Stimulated activated CD4-positive, alpha-beta T cell treated with anti-CD3 and anti-CD28 coated beads, Interleukin-4, amount 100 ng/mL, for 1 hour (primary cell): Measurements from ENCODE around the gene KNG1.
"Not testable (repeated sequence)": the region's sequence is repeated elsewhere in the genome, so short reads cannot be mapped to it uniquely, and the experiment has no call there.

Experiments
- DNase-seq: peaks from one replicate; pipeline ENCODE4 v3.0.0-alpha.2; 2020

Gene KNG1

GRCh38 chr3:186710694-186711093 is 6.5 kb upstream of the KNG1 start:
- DNase-seq, result not testable (repeated sequence)

GRCh38 chr3:186713499-186713898 is 3.7 kb upstream of the KNG1 start:
- no peak for DNase-seq

DNA sequence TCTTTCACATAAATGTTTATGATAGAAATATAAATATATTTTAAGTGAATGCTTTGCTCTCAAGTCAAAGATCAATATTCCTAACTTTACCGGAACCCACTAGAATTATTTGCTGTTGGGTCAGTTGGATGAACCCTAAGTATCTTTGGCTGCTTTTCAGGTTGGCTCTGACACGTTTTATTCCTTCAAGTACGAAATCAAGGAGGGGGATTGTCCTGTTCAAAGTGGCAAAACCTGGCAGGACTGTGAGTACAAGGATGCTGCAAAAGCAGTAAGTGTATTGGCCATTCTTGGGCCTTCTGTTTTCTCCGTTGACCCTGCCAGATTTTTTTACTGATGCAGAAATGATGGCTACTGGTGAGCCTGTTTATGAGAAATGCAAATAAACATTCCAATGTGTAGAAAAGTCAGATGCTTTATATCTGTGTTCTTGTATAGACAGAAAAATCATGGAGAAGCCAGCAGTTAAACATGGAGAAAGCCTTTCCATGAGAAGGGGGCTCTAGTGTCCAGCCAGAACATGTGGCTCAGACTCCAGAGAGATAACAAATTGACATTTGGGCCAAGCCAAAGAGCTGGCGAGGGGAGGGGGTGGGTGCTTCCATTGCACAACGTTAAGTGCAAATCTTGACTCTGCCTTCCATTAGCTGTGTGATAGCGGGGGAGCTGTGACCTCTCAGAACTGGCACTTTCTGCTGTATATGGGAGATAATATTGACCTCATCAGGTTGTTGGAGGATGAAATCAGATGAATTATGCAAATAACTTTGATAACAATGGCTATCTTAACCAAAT is 3.0 kb downstream of the KNG1 start:
- DNase-seq, result no peak

DNA sequence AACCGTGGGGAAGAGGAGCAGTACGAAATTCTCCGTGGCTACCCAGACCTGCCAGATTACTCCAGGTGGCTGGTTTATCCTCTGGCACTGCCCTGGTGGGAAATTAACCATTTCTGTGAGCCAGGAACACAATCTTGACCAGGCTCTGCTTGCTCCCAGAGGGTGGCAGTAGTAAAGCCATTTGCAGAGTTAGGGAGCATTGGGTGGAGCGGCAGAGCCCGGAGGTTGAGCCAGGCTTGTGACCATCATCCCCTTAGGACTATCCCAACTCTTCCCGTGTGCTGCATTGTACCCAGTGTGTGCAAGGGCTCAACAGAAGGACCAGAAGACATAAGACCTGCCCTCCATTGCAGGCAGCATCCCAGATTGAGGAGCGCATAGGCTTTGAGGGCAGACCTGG is 5.3 kb downstream of the KNG1 start:
- no peak for DNase-seq

- DNase-seq, result no peak
These were observed 7.8 kb downstream of the KNG1 start for GRCh38 chr3:186724911-186725310.

GRCh38 chr3:186732169-186732766 is 15.1 kb downstream of the KNG1 start:
- peak; percentile 6 for DNase-seq

GRCh38 chr3:186742618-186743380 is 25.6 kb downstream of the KNG1 start:
- no peak for DNase-seq

- no peak for DNase-seq
These were observed 26.5 kb downstream of the KNG1 start for GRCh38 chr3:186743666-186744065.

DNA sequence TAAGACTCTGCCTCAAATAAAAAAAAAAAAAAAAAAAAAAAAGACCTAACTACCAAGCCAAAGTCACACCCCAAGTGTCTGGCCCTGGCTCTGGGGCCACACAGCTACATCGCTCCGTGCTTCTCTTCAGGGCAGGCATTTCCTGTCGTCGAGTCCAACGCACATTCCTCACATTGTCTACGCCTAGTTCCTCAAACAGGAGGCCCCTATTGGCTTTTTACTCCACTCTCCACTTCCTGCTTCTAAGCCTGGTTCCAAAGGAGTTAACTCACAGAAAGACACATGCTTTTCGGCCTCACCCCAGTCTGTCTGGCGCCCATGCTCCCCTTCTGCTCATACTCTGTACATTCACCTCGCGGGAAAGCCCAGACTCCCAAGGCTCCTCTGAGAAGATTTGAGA is 28.8 kb downstream of the KNG1 start:
- no peak for DNase-seq

DNA sequence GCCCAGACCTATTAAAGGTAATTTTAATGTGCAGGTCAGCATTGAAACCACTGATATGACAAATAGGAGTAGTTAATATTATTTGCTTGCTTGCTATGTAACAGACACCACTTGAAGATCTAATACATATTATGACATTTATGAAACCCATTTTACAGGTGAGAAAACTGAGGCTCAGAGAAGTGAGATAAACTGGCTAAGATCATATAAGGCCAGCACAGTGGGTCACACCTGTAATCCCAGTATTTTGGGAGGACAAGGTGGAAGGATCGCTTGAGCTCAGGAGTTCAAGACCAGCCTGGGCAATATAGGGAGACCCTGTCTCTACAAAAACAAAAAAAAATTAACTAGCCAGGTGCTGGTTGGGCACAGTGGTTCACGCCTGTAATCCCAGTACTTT is 33.2 kb downstream of the KNG1 start:
- no peak for DNase-seq

- no peak for DNase-seq
These were observed 34.3 kb downstream of the KNG1 start for GRCh38 chr3:186751480-186751879.

DNA sequence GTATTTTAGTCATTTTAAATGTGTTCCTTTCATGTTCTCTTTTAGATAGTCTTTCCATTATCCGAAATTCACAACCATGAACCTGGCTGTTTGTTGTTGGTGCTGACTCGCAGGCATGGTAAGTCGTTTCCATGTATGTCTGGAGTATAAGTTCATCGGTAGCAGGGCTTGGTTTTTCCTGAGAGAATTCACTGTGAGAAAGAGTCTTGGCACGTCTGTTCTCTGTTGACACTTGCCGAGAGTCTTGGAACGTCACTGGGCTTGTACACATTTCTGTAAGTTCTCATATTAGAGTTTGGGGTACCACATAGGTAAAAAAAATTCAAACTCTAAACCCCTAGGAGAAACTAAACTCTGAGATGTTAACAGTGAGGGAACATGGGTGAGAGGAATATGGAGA is 36.8 kb downstream of the KNG1 start:
- no peak for DNase-seq

DNA sequence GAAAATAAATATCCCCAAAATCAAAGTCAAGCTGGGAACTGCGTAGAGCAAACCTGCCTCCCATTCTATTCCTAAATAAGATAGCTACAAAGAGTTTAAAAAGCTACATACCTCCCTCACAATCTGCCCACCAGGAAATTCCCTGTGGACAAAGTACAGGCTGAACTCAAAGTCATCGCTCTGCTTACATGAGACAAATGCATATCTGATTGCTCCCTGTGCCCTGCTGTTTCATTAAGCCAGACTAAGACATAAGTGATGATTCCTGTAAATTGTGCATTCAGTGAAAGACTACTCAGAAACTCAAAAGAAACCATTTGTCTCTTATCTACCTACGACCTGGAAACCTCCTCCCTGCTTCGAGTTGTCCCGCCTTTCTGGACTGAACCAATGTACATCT is 37.7 kb downstream of the KNG1 start:
- DNase-seq, result no peak

- DNase-seq, result no peak
These were observed 40.1 kb downstream of the KNG1 start for GRCh38 chr3:186757214-186757613.

DNA sequence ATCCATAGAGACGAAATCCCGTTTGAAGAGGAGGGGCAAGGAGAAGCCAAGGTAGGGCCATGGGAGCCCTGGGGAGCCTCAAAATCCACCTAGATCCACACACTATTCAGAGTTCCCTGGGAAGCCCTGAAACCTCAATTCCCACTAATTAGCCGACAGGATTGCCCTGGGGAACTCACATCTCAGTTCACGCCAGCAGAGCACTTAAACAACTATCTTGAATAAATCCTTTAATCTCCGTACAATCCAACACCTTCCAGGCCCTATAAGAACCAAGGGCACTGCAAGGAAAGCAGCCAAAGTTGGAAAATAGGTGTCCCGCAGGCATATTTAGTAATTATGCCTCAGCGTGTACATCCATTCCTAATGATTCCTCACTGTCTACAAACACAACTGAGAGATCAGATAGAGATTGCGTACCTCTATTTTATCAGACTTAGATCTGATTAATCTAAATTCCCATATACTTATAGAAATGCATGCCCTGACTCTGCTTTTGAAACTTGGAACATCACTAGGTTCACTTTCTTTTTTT is 40.6 kb downstream of the KNG1 start:
- DNase-seq, result no peak

DNA sequence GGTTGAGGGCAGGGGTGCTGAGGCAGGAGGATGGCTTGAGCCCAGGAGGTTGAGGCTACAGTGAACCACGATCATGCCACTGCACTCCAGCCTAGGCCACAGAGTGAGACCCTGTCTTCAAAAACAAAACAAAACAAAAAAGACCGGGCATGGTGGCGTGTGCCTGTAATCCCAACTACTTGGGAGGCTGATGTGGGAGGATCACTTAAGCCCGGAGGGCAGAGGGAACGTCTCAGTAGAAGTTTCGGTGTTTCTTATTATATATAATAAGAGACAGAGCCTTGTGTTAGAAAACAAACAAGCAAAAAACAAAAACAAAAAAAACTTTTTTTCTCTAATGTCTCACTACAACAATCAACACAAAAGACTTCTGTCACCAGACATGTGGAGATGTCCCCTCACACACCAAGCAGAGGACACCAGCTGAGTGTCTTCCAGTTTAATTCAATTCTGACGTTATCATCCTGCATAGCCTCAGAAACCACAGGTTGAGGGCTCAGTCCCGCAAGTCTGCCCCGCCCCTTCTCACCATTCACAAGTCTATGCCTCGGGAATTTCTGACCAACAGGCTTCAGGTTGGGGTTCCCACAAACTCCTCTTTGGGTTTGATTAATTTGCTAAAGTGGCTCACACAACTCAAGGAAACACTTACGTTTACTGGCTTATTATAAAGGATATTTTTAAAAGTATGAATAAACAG is 42.2 kb downstream of the KNG1 start:
- no peak for DNase-seq

DNA sequence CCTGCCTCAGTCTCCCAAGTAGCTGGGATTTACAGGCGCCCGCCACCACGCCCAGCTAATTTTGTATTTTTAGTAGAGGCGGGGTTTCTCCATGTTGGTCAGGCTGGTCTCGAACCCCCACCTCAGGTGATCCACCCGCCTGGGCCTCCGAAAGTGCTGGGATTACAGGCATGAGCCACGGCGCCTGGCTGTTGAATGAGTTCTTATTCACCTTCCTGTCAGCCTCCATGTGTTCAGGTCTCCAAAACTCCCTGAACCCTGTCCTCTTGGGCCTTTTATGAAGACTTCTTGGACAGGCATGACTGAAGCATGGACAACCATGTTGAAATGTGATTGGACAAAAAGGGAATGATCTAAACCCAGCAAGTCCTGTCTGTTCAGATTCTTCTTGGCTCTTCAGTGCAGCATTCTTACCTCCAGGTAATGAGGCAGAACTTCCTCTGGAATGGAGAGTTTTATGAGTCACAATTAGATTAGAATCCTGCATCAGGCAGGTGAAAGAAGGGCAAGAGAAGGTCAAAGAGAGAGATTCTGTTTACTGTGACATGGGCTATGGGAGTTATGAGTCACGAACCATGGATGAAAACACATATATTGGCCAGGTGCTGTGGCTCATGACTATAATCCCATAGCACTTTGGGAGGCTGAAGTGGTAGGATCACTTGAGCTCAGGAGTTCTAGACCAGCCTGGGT is 43.1 kb downstream of the KNG1 start:
- no peak for DNase-seq

DNA sequence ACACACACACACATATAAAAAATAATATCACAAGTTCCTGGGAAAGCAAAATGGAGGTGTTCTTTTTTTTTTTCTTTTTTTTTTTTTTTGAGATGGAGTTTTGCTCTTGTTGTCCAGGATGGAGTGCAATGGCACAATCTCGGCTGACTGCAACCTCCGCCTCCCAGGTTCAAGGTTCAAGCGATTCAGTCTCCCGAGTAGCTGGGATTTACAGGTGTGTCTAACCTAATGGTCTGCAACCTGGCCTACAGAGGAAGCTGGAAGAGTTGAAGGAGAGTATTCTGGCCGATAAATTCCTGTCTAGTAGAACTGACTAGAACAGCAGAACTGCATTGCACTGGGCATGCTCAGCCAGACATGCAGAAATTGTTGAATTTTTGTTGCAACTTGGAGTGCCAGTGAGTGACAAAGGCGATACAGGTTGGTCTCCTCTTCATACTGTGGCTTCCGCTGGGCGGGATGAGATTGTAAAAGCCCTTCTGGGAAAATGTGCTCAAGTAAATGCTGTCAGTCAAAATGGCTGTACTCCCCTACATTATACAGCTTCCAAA is 43.8 kb downstream of the KNG1 start:
- no peak for DNase-seq

- peak; percentile 10 for DNase-seq
These were observed 55.1 kb downstream of the KNG1 start for GRCh38 chr3:186772281-186772694.

GRCh38 chr3:186772701-186773417 is 55.7 kb downstream of the KNG1 start:
- DNase-seq, result peak; percentile 66

DNA sequence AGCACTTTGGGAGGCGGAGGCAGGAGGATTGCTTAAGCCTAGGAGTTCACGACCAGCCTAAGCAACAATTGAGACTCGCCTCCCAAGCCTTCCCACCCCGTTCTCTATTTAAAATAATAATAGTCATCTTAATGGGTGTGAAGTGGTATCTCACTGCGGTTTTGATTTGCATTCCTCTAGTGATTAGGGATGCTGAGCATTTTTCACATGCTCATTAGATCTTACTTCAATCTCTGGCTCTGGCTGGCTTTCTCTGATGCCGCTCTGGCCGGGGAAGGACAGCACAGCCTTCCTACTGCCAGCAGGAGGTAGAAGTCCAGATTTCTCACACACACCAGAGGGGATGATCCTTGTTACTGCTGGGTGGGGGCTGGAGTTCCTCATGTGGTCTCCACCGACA is 58.8 kb downstream of the KNG1 start:
- no peak for DNase-seq
